ENCODE data around the gene SLC48A1.

SLC48A1 gene

DNA sequence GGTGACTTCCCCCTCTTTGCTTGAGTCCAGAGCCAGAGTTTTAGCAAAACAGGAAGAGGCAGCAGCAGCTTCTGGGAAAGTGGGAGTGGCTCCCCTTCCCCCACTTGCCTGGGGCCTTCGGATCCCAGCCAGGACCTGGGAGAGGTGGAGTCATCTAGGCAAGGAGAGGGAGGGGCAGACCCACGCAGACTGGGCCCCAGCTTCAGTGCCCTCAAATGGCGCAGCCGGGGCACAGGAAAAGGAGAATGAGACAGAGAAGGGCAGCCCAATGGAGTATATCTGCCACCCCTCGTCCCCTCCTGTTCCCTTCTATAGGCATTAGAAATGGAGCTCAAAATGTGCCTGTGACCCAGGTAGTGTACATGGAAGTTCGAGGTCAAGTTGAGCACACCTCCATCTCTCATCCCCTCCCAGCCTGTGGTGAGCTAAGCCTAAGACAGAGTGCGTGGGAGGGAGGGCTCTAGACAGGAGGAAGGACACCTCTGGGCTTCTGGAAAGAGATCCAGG lies 56.0 kb downstream of the SLC48A1 start:
- no peak for DNase-seq

DNA sequence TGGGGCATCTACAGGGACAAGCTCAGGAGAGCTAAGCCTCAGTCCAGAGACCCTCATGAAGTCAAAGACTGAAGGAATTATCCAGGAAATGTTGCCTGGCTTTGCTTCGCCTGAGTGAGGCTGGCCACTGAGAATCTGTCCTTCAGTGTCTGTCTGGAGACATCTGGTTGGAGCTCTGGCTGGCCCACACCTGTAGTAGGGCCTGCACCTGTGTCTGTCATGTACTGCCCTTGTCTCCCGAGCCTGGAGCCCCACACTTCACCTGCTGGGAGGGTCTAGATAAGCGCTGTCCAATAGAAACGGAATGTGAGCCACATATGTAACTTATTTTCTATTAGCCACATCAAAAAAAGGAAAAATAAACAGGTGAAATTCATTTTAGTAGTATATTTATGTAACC lies 56.5 kb downstream of the SLC48A1 start:
- no peak for DNase-seq
